ENCODE measurements around the gene MIEF1.
A peak's percentile ranks its signal among the peaks of the same experiment; 100 is the strongest.
"Not testable (repeated sequence)": the region's sequence is repeated elsewhere in the genome, so short reads cannot be mapped to it uniquely, and the experiment has no call there.

MIEF1 gene

GRCh38 chr22:39517470-39517869, 15.4 kb downstream of the MIEF1 start:
- no peak for DNase-seq

GRCh38 chr22:39518144-39518786, 16.2 kb downstream of the MIEF1 start:
- DNase-seq = no peak

GRCh38 chr22:39518996-39519680, 17.0 kb downstream of the MIEF1 start:
- no peak for DNase-seq

- DNase-seq = peak; percentile 31
Observed at GRCh38 chr22:39519681-39520225, 17.7 kb downstream of the MIEF1 start.

- peak; percentile 96 for DNase-seq
Observed at GRCh38 chr22:39520226-39521105, 18.4 kb downstream of the MIEF1 start, which contains the start of gene ATF4. ATF4 (plus strand) TSS chr22:39520562; CDS start chr22:39521446, 884 bp downstream.

GRCh38 chr22:39521106-39521885, 19.2 kb downstream of the MIEF1 start:
- DNase-seq = not testable (repeated sequence)

GRCh38 chr22:39522091-39522490, 20.0 kb downstream of the MIEF1 start:
- not testable (repeated sequence) for DNase-seq

GRCh38 chr22:39522567-39523300, 20.6 kb downstream of the MIEF1 start:
- no peak for DNase-seq

GRCh38 chr22:39524089-39524752, 22.1 kb downstream of the MIEF1 start:
- DNase-seq = no peak

- no peak for DNase-seq
Observed at GRCh38 chr22:39524753-39525657, 22.9 kb downstream of the MIEF1 start.

GRCh38 chr22:39525658-39525975, 23.5 kb downstream of the MIEF1 start:
- no peak for DNase-seq

GRCh38 chr22:39526736-39527171, 24.7 kb downstream of the MIEF1 start:
- no peak for DNase-seq

GRCh38 chr22:39527481-39527961, 25.4 kb downstream of the MIEF1 start:
- no peak for DNase-seq

GRCh38 chr22:39528080-39528661, 26.1 kb downstream of the MIEF1 start:
- no peak for DNase-seq

GRCh38 chr22:39528681-39529486, 26.8 kb downstream of the MIEF1 start:
- DNase-seq = peak; percentile 91

- DNase-seq = no peak
Observed at GRCh38 chr22:39529487-39529851, 27.4 kb downstream of the MIEF1 start.

GRCh38 chr22:39530116-39530515, 28.0 kb downstream of the MIEF1 start:
- no peak for DNase-seq

- DNase-seq = no peak
Observed at GRCh38 chr22:39530692-39531331, 28.7 kb downstream of the MIEF1 start.
